WERI-Rb-1 (cell line): ENCODE measurements around the gene GOLGA8B.
"Not testable (repeated sequence)": the region's sequence is repeated elsewhere in the genome, so short reads cannot be mapped to it uniquely, and the experiment has no call there.

Experiments
- DNase-seq: peaks from one replicate; pipeline ENCODE4 v3.0.0-alpha.2; 2020
- H3K27ac ChIP-seq: fragments of 250-450 bp; sonication (Bioruptor Pico); 2 replicates; pipeline ENCODE4 v1.5.1; 2020; ENCODE audit warnings: mild to moderate bottlenecking, moderate library complexity
- H3K27me3 ChIP-seq: fragments of 250-450 bp; sonication (Bioruptor Pico); 2 replicates; pipeline ENCODE4 v1.5.1; 2021; ENCODE audit warnings: mild to moderate bottlenecking, low read depth, moderate library complexity; ENCODE audit not compliant: insufficient read depth, severe bottlenecking
- H3K36me3 ChIP-seq: fragments of 250-450 bp; sonication (Bioruptor Pico); 2 replicates; pipeline ENCODE4 v1.5.1; 2020; ENCODE audit warnings: mild to moderate bottlenecking, moderate library complexity
- H3K4me3 ChIP-seq: 2 replicates; pipeline ENCODE4 v1.5.1; 2011; ENCODE audit warnings: low read depth, mild to moderate bottlenecking, control low read depth, low read length
- H3K9me3 ChIP-seq: fragments of 250-450 bp; sonication (Bioruptor Pico); 2 replicates; pipeline ENCODE4 v1.5.1; 2021; ENCODE audit warnings: mild to moderate bottlenecking, moderate library complexity; ENCODE audit not compliant: severe bottlenecking

Gene GOLGA8B

DNA sequence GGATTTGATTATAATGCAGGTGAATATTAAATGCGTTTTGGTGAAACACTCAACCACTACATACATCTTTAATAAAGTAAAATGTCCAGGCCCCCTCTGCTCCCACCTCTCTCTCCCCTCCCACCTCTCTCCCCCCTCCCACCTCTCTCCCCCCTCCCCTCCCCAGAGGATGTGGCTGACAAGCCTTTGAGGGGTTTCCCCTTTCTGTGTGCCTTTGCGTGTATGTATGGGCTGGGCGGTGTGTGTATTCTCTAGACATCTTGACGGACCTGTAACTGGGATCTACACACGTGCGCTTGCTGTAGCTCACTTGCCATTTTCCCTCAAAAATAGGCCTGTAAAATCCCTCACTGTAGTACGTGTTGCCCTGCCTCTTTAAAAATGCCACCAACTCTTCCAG, 28.3 kb downstream of the GOLGA8B start:
- H3K27me3 ChIP-seq, H3K4me3 ChIP-seq, H3K36me3 ChIP-seq, H3K9me3 ChIP-seq, DNase-seq, H3K27ac ChIP-seq: not testable (repeated sequence)

DNA sequence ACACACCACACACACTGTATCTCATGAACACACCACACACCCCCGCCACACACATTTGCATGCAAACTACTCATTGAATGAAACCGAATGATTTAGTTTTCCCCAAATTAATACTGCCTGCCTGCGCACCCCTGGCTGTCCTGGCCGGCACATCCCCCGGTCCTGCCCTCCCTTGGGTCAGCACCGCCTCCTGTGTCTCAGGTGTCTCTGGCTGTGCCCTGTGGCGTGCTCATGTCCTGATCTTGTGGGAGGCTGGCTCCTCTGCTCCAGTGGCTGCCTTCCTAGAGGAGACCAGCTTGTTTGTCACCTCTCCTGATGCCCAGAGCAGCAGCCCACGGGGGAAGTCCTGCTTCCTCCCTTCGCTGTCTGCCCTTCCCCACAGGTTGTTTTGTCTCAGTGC, 28.7 kb downstream of the GOLGA8B start:
- not testable (repeated sequence) for H3K27me3 ChIP-seq, H3K4me3 ChIP-seq, DNase-seq, H3K27ac ChIP-seq, H3K9me3 ChIP-seq, H3K36me3 ChIP-seq

DNA sequence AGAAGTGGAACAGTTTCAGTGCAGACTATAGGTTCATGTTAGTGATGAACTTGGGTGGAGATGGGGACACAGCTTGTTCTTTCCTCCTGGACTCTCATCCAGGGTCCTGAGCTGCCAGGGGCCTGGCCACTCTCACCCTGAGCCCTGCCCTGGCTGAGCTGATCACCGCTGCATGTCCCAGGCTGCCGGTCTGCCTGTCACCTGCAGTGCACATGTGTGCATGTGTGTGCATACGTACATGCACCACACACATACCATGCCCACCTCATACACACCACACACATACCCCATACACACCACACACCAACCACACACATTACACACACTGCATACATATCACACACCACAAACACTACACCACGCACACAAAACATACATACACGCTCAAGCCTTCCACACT, 29.3 kb downstream of the GOLGA8B start:
- H3K27ac ChIP-seq, H3K36me3 ChIP-seq, H3K9me3 ChIP-seq, H3K27me3 ChIP-seq, DNase-seq, H3K4me3 ChIP-seq: not testable (repeated sequence)

DNA sequence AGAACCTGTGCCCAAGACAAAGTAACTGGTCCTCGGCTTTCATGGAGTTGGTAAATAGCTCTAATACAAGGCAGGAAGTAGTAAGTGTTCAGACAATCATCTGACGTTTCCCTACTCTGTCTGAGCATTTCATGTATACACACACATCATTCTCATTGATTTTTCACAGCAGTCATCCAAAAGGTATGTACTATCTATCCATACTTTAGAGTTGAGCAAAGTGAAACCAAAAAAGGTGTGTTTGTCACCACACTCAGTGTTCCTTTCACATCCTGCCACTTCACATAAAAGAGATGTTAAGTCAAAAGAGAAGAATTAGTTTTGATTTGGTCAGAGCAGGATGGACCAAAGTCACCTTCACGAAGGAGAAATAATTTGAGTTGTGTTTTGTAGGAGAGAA, 33.3 kb downstream of the GOLGA8B start:
- not testable (repeated sequence) for DNase-seq, H3K4me3 ChIP-seq, H3K36me3 ChIP-seq, H3K27ac ChIP-seq, H3K9me3 ChIP-seq, H3K27me3 ChIP-seq

DNA sequence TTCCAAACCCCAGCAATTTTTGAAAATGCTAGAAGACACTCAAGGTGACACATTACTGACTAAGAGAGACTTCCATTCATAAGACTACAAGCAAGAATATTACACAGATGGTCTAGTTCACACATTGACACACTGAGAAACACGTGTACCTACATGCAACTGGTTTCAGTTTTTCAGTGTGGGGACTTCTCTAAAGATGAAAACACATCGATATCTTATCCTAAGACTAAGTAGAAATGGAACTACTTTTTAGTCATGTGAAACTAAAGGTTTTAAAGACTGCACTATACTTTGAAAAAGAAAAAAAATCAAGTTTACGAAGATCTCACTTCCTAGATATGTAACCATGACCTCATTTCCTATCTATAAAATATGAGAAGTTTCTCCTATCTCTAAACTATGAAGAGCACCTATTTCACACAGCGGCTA, 34.1 kb downstream of the GOLGA8B start:
- DNase-seq, H3K36me3 ChIP-seq, H3K27ac ChIP-seq, H3K27me3 ChIP-seq, H3K9me3 ChIP-seq, H3K4me3 ChIP-seq: not testable (repeated sequence)

DNA sequence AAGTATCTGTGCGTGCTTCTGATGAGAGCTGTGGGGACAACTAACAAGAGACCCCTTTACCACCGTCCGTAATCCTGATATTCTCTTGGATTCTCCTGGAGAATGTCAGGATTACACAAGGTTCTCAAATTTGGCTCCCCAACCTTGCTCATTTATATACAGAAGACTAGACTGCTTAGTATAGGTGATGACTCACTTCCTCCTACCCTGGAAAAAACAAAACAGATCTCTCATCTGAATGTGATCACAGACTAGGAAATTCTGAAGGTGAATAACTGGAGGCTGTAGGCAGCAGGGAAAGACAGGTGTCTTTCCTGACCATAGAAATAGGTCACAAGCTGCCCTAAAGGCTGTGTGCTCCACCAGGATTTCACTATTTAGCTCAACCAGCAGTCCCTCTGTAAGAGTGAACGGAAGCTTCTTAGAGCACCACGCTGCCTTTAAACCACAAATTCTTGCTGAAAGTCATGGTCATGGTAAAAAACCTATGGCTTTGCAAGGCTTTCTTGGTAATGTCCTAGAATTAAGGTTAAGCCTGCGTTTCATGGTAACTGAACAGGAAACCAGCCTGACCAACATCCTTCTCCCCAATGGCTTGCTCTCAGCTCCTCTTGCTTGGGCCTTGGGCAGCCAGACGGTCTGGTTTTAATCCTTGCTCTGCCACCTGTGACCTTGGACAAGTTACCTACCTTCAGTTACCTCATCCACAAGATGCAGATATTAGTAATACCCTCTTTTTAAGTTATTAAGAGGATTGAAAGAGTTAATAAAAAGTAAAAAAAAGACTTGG, 39.4 kb downstream of the GOLGA8B start:
- H3K27ac ChIP-seq, H3K36me3 ChIP-seq, H3K4me3 ChIP-seq, H3K9me3 ChIP-seq, H3K27me3 ChIP-seq, DNase-seq: not testable (repeated sequence)

DNA sequence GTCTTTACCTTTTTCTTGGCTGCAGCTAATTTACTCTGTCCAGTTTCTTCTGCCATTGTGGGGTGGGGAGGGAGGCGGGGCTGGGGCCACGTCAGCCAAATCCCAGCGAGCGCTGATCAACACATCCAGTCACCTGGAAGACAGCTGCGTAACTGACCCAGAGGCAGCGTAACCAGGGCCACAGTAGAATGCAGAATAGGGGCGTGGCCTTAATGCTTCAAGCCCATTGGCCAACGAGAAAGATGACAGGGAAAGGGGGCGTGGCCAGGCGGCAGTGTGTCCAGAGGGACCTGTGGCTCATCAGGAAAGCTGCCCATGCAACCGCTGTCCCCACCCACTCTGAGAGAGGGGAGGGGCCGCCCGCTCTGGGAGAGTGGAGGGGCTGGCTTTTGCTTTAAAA, 47.6 kb downstream of the GOLGA8B start:
- not testable (repeated sequence) for H3K27me3 ChIP-seq, H3K4me3 ChIP-seq, H3K9me3 ChIP-seq, H3K27ac ChIP-seq, DNase-seq, H3K36me3 ChIP-seq
